ENCODE measurements around the gene GLI3.

The GLI3 gene

DNA sequence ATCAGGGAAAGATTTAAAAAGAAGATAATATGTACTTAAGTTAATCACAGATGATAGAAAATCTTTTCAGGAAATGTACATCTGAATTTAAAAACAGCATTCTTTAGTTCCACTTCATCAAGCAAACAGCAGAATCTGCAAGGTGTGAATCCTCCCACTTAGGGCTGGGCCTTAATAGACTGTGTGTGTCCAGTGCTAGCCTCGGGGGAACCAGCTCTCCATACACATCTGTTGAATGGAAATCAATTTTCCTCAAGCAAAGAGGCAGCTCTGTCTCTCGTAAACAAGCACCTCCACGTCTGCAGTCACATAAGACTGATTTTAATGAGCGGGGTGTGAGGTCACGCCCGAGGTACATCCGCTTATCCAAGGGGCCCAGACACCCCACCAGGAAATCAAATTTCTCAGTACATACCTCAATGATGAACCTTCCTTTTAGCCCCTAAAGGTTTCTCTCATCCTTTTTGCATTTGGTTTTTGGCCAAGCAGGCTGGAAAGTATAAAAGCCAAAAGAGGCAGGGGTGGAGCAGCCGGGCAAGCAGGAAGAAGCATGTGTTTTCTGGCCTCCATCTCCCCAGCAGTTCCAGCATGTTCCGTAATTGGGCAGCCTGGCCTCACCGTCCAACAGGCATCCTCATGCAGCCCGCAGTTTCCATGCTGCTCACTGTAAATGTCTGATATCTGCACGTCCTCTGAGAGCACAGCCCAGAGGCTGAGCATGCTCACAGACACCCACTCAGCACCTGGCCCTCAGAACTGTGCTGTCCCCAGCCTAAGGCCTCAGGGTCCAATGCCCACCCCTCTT, 131.3 kb downstream of the GLI3 start:
- no peak for DNase-seq (ENCODE audit: low read depth in 3 of 3)

DNA sequence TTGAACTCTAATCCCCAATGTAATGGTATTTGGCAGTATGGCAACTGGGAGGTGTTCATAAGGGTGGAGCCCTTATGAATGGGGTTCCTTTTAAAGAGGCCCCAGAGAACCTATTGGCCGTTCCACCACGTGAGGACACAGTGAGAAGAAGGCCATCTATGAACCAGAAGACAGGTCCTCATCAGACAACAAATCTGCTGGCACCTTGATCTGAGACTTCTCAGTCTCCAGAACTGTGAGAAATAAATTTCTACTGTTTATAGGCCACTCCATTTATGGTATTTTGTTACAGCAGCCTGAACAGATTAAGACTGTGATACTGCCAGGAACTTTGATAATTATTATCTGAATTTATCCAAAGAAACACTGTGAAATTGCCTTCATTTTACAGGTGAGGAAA, 132.3 kb downstream of the GLI3 start:
- DNase-seq (ENCODE audit: low read depth in 3 of 3) = no peak

DNA sequence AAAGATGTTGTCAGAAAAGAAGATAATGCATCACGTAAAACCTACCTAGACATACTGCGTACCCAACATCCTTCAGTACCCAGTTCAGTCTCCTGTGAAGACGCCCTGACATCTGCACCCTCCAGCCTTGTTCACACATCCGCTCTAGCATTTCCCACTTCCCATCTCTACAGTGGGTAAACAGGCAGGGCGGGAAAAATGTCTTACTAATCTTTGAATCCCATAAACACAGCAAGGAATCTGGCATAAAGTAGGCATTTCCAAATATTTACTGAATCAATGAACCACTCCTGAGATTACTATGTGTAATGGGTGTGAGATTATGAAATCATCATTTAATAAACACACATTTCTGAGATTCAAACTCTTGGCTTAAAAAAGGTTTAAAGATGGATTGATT, 132.8 kb downstream of the GLI3 start:
- no peak for DNase-seq (ENCODE audit: low read depth in 3 of 3)

DNA sequence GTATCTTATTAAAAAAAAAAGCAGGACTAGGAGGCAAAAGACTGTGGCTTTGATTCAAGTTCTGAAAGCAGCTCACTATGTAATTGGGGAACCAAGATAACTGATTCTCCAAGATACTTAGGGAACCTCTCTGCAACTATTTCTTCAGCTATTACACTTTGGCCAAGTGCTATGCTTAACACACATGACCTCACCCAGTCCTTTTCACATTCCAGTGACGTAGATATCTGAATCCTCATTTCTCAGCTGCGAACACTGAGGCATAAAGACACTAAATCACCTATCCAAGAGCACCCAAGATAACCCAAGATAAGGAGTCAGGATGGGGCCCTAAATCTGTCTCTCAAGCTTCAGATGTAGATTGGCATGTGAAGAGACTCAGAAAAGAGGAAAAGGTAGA, 133.6 kb downstream of the GLI3 start:
- no peak for DNase-seq (ENCODE audit: low read depth in 3 of 3)

DNA sequence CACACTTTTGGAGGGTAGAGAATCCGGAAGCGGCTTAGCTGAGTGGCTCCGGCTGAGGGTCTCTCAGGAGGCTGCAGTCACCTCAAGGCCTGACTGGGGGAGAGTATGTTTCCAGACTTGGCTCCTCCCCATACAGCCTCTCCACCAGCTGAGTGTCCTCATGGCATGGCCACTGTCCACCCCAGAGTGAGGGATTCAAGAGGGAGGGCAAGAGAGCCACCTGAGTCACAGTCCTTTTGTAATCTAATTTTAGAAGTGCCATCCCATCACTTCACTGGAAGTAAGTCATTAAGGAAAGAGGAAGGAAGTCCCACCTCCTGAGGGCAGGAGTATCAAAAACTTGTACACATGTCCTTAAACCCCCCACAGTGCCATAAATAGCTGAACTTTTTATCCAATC, 134.0 kb downstream of the GLI3 start:
- DNase-seq (ENCODE audit: low read depth in 3 of 3) = no peak

DNA sequence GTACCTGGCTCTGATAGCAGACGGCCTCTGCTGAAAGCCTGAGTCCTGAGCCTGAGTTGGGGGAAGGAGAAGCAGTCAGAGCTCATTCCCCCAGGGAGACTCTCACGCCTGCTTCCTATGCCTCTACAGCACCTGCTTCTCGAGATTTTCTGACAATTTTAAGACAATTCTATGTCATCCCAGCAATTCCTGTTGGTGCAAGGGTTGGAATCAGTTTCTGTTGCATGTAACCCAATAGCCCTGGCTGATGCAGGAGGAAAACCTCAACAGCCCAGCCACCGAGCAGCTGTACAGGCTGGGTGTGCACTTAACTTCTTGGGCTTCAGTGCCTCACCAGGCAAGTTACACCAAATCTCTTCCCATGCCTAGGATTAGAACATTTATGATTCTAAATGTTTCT, 134.7 kb downstream of the GLI3 start:
- DNase-seq (ENCODE audit: low read depth in 3 of 3) = no peak

DNA sequence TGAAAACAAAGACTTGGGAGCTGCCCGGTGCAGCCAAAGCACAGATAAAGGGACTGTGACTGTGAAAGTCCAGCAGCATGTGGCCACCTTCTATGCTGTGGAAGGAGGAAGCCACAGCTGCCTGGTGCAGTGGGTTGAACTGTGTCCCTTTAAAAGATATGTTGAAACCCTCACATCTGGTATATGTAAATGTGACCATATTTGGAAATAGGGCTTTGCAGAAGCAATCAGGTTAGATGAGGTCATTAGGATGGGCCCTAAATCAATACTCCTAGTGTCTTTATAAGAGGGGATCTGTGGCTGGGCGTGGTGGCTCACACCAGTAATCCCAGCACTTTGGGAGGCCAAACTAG, 136.9 kb downstream of the GLI3 start:
- DNase-seq (ENCODE audit: low read depth in 3 of 3) = no peak

DNA sequence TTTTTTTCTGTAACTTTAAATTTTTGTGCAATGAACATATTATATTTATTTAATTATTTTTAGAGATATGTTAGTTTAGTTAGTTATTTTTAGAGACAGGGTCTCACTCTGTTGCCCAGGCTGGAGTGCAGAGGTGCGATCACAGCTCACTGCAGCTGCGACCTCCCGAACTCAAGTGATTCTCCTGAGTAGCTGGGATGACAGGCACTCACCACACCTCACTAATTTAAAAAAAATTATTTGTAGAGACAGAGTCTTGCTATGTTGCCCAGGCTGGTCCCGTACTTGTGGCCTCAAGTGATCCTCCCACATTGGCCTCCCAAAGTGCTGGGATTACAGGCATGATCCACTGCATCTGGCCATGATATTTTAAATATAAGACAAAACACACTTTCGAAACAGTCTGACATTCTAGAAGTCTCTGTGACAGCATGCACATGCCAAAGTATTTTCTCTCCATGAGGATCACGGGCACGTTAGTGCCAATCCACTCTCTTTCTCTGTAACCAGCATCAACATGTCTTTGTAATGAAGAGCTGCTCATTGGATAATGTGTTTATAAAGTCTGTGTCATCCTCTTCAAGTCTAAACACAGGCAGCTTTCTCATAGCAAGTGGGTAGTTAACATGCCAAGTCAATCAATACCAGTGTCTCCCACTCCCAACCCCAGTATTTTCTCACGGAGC, 137.4 kb downstream of the GLI3 start:
- DNase-seq (ENCODE audit: low read depth in 3 of 3) = no peak

DNA sequence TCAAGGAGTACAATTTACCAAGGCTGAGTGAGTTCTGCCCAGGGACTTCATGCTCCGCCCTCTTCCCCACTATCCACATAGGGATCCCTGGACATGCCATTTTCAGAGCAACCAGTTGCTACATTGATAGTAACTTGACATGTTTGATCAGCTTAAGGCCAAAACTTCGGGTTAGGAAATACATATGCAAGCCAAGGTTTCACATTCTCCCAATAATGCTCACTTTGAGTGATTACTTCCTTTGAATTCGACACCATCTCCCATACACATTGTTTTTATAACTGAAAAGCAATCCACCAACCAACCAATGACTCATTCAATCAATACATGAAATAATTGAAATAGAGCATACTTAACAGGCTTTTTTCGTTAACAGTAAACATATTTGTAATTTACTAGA, 137.9 kb downstream of the GLI3 start:
- no peak for DNase-seq (ENCODE audit: low read depth in 3 of 3)

DNA sequence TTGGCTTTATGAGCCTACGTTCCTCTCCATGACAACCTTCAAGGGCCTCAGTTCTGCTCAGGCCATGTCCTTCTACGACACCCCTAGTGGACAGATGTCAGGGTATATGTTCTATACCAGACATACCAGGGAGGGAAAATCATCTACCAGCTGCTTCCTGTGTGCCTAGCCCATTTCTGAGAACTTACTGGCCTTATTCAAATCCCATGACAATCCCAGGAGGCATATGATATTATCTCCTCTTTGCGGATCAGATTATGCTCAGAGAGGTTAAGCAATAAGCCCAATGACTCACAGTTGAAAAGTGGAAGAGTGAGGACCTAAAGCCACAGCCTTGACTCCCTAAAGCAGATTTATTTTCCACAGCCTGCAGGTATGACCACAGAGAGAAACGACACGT, 139.3 kb downstream of the GLI3 start:
- DNase-seq (ENCODE audit: low read depth in 3 of 3) = no peak

DNA sequence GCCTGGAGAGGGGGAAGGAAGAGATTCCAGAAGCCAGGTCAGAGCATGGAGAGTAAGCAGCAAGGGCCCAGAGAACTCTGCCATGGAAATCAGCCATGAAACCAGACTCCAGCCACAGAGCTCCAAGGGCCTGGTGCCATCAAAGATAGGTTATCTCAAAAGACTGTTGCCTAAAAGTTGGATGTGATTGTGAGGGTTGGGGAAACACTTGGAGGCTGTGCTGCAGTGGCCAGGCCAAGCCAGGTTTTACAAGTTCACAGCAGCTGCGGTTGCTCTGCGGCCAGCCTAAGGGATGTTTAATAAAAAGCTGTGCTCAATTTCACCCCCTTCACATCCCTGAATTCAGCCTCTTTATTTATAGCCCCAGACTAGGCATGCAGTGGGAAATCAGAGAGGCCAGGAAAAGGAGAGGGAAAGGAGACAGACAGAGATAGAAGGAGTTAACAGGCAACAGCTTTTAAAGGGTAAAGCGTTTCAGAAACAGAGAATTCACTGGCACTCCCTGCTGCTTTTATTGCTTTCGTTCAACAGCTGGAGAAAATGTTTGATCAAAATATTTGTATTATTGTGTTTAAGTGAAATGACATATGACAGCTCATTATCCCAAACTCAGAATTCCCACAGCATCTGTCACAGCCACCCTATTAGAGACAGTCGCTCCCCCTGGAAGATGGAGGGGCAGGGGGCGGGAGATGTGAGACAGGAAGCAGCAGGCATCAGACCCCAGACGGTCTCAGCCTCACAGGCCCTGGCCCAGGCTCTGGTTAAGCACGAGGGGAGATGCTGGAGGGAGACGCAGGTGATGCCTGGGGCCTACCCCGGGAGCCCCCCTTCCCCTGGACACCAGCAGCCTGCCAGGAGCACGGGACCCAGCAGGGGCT, 140.1 kb downstream of the GLI3 start:
- DNase-seq (ENCODE audit: low read depth in 3 of 3) = no peak

DNA sequence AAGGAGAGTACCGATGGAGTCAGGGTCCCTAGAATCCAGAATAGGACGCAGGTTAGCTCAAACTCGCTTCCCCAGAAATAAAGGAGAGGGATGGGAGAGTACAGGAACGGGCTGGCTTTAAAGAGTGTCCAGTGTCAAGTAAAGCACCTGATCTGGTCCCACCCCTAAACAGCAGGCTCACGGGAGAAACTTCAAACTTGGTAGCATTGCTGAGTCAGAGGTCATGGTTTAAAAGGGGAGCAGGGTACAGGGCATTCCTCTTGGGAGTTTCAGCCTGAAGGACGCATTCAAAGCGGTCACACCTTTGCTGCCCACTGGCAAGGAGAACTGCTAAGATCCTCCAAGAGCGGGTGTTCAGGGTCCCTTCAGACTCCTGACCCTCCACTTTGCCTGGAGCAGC, 140.7 kb downstream of the GLI3 start:
- no peak for DNase-seq (ENCODE audit: low read depth in 3 of 3)

DNA sequence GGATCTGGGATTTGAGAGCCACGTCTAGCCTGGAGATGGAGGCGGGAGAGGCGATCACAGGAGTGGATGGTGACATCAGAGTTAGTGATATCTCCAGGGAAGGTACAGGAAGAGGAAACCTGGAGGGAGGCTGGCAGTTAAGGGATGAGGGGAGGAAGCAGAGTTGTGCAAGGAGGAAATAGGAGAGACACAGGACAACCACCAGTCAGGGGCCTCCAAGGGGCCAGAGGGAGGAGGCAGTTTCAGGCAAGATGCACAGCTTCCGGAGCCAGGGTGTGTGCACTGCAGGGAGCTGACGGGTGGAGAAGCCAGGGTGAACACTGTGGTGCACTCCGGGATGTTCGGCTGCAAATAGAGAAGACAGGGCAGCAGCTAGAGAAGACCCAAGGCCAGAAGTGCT, 141.2 kb downstream of the GLI3 start:
- no peak for DNase-seq (ENCODE audit: low read depth in 3 of 3)

DNA sequence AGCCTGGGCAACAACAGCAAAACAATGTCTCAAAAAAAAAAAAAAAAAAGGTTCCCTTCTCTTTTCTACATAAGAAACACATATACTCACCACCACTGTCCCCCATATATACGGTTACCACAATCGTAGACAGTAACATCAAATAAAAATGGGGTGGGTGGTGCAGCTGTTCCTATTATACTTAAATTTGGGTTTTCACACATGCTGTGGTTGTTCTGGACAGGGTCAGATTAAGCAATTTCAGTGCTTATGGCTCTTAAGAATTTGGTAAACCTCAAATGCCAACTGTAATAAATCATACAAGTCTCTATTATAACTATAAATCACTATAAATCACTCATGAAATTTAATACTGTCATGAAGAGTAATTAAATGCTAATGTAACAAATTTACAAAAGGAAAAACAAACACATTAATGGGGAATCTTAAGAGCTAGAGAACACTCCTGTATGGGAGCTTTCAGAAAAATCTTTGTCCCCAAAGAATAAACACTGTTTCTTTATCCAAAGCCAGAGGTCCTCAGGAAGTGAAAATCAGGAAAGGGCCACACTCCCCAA, 143.6 kb downstream of the GLI3 start:
- no peak for DNase-seq (ENCODE audit: low read depth in 3 of 3)

DNA sequence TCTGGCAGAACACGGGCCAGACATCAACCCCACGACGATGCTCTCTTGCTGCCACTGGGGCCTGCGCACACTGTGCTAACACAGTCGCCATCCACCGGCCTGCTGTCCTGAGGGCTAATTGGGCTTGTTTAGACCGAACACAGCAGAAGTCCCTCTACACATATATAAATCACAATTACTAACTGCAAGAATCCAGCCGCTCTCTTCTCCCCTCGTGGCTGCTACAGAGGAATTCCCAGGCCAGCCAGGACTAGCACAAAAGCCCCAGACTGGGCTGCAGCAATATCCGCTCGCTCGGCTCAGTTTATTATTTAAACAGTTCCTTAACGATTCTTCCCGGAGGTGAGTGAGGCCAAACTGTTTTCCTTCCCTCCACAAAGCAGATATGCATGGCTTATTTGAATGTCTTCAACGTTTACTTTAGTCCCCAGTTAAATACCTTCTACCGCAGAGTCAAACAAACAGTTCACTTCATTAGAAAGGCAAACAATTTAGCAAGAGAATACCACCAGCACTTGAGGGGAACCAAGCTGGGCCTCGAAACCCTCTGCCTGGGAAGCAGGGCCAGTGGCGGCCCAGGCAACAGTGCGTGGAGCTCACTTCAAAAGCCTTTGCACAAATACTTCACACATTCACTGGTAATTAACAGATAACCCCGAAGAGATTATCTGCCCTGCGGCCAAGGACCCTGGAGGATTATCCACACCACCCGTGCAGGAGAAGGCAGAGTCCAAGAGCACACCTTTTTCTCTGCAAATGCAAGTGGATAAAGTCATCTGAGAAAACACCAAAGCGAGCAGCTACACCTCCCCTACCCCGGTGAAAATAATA, 145.3 kb downstream of the GLI3 start:
- DNase-seq (ENCODE audit: low read depth in 3 of 3) = no peak

DNA sequence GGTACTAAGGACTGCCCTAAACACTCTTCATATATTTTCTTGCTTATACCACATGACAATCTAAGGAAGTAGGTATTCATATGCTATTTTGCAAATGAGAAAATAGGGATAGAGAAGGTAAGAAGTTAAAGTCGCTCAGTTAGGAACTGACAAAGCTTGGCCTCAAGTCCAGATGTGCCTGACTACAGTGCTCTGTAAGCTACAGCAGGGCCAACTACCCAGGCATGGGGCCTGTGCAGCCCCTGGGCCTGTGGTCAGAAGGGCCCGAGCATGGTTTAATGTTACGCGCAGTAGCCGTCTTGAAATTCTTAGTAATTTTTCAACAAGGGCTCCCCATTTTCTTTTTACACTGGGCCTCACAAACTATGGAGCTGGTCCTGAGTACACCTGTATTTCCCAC, 146.2 kb downstream of the GLI3 start:
- DNase-seq (ENCODE audit: low read depth in 3 of 3) = no peak

DNA sequence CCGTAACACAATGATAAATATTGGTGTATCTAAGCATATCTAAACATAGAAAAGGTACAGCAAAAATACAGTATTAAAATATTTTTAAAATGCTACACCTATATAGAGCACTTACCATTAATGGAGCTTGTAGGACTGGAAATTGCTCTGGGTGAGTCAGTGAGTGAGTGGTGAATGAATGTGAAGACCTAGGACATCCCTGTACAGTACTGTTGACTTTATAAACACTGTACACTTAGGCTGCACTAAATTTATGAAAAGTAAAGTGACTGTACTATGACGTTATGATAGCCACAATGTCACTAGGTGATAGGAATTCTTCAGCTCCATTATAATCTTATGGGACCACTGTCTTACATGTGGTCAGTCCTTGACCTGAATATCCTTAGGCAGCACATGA, 147.0 kb downstream of the GLI3 start:
- no peak for DNase-seq (ENCODE audit: low read depth in 3 of 3)

DNA sequence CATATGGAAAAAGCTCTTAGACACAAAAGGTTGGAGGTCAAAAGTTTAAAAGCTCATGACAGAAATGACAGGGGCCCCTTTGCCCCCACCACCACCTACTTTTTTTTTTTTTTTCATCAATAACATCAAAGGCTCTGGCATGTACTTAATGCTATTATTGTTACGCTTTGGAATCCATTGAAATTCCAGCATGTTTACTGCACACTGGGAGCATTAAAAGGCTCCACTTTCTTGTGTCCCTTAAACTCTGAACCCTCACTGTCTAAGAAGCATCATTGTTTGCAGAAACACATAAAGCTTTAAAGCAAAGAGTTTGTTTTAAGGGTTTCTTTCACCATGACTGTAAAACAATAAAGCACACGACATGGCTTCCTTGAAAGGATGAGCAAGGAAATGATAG, 149.4 kb downstream of the GLI3 start:
- no peak for DNase-seq (ENCODE audit: low read depth in 3 of 3)

DNA sequence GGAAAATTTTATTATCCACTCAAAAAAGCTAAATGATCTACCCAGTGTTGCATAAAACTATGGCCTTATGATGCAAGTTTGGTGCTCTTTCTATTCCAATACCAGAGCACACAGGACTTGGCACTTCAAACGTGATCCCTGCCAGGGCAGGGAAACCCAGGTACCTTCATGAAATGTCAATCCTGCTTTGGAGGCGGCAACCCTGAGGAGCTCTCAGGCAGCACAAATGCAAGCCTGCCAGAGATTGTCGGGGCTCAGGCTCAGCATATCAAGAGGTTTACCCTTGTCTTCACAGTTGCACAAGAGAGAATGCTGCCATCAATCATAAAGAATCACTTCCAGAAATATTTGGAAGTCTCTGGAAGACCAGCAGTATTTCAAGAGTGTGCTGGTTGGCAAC, 151.5 kb downstream of the GLI3 start:
- DNase-seq (ENCODE audit: low read depth in 3 of 3) = no peak

DNA sequence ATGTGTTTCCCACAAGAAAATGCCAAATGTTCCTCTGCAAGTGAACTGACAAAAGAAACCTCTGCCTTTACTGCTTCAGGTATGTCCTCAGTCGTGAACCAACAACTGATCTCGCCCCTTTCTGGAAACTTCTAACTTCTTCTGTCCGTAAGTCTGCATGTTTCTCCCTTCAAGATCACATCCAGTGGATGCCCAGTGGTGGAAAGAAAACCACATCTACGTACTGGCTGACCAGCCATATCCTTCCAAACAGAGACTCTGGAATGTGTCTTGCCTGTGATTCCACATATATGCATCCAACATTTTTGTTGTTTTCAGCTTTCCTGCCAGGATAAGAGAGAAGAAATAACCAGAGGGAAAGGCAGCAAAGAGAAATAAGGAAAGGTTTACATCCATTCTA, 152.7 kb downstream of the GLI3 start:
- no peak for DNase-seq (ENCODE audit: low read depth in 3 of 3)

DNA sequence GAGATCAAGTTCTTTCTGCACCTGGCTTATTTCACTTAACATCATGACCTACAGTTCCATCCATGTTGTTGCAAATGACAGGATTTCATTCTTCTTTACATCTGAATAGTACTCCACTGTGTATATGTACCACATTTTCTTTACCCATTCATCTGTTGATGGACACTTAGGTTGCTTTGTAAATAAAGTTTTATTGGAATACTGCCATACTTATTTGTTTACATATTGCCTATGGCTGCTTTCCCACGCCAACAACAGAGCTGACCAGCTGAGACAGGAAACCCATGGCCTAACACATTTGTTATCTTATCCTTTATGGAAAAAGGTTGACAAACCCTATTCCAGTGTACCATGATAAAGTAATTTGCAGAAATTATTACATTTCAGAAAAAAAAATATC, 153.7 kb downstream of the GLI3 start:
- no peak for DNase-seq (ENCODE audit: low read depth in 3 of 3)

DNA sequence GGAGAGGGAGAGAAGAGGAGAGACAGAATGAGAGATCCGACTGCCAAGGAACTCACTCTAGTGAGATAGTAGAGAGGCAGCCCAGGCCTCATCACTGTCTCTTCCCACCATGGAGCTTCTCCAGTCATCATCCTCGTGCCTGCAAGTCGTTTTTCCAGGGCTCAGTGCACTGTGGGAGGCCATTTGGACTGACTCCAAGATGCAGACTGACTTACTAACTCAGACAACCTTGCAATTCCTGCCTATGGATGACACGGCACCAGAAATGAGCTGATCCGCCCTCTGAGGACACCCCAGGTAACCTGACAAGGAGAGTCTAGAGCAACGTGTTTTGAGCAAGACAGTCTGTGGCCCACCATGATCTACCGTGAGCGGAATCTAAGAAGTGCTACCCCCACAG, 154.9 kb downstream of the GLI3 start:
- no peak for DNase-seq (ENCODE audit: low read depth in 3 of 3)

Data from stimulated activated CD4-positive, alpha-beta T cell treated with anti-CD3 and anti-CD28 coated beads, TNF-alpha, amount 100 ng/mL, for 4 hours (primary cell).